HepG2 (cell line): ENCODE data around the gene TBC1D25. TPM values are rescaled to one million over a fixed set of nuclear protein-coding genes. Genes with fewer than 3 reads are reported as not detected.
A peak's percentile ranks its signal among the peaks of the same experiment; 100 is the strongest.

Experiments used
- ATF7-NPFF ChIP-seq: sonication (generic); formaldehyde crosslinking; IDR thresholded peaks from 2 replicates; pipeline ENCODE4 v1.8.1; 2023; ENCODE audit warnings: mild to moderate bottlenecking, low read depth, missing genetic modification reagents, moderate library complexity
- CENPX ChIP-seq: sonication (generic); formaldehyde crosslinking; IDR thresholded peaks from 2 replicates; pipeline ENCODE4 v1.9.0; 2021; ENCODE audit warnings: mild to moderate bottlenecking, missing genetic modification reagents, moderate library complexity
- GABPB1 ChIP-seq: IDR thresholded peaks from 2 replicates; pipeline ENCODE4 v1.6.1; 2016; ENCODE audit warnings: mild to moderate bottlenecking, missing genetic modification reagents, moderate library complexity, missing compliant biosample characterization
- HHEX ChIP-seq: IDR thresholded peaks from 2 replicates; pipeline ENCODE4 v1.6.1; 2016; ENCODE audit warnings: control low read depth
- KDM6A ChIP-seq: IDR thresholded peaks from 2 replicates; pipeline ENCODE4 v1.6.1; 2016; ENCODE audit warnings: low read depth
- MAFK ChIP-seq, 2 experiments: IDR thresholded peaks in 1 of 2; conservative IDR thresholded peaks in 1 of 2; 2 replicates each; pipeline ENCODE4 v1.6.1; 2011; ENCODE audit warnings: improper control_type of control experiment in 2 of 2, low read length in 2 of 2
- PCBP1 ChIP-seq: fragments of 200-400 bp; formaldehyde crosslinking; IDR thresholded peaks from 2 replicates; pipeline ENCODE4 v1.6.1; 2017; ENCODE audit warnings: mild to moderate bottlenecking, low read depth, low read length, borderline replicate concordance
- PHF20 ChIP-seq: sonication (generic); formaldehyde crosslinking; IDR thresholded peaks from 2 replicates; pipeline ENCODE4 v1.5.0; 2020; ENCODE audit warnings: mild to moderate bottlenecking, missing genetic modification reagents
- RFX1 ChIP-seq: fragments of 450-650 bp; IDR thresholded peaks from 2 replicates; pipeline ENCODE4 v1.6.1; 2017
- SIN3A ChIP-seq: IDR thresholded peaks from 2 replicates; pipeline ENCODE4 v1.6.1; 2011; ENCODE audit warnings: low read depth, mild to moderate bottlenecking, control low read depth, low read length, borderline replicate concordance
- ZC3H4 ChIP-seq: sonication (generic); formaldehyde crosslinking; IDR thresholded peaks from 2 replicates; pipeline ENCODE4 v1.4.0; 2020; ENCODE audit warnings: missing genetic modification reagents, borderline replicate concordance
- ZFP82 ChIP-seq: sonication (generic); formaldehyde crosslinking; IDR thresholded peaks from 2 replicates; pipeline ENCODE4 v1.5.1; 2020; ENCODE audit warnings: mild to moderate bottlenecking, missing genetic modification reagents, borderline replicate concordance
- ZNF136 ChIP-seq: sonication (generic); formaldehyde crosslinking; IDR thresholded peaks from 2 replicates; pipeline ENCODE4 v1.8.1; 2022; ENCODE audit warnings: low read depth, mild to moderate bottlenecking, moderate library complexity, missing genetic modification reagents
- ZNF225 ChIP-seq: sonication (generic); formaldehyde crosslinking; IDR thresholded peaks from 2 replicates; pipeline ENCODE4 v1.4.0; 2020; ENCODE audit warnings: mild to moderate bottlenecking, missing genetic modification reagents
- ZNF232 ChIP-seq: sonication (generic); formaldehyde crosslinking; IDR thresholded peaks from 2 replicates; pipeline ENCODE4 v1.4.0; 2020; ENCODE audit warnings: missing genetic modification reagents, borderline replicate concordance
- ZNF263 ChIP-seq: sonication (generic); formaldehyde crosslinking; IDR thresholded peaks from 2 replicates; pipeline ENCODE4 v1.4.0; 2020; ENCODE audit warnings: missing genetic modification reagents
- ZNF674 ChIP-seq: sonication (generic); formaldehyde crosslinking; IDR thresholded peaks from 2 replicates; pipeline ENCODE4 v1.5.0; 2020; ENCODE audit warnings: low read depth, mild to moderate bottlenecking, missing genetic modification reagents
- ZNF709 ChIP-seq: sonication (generic); formaldehyde crosslinking; IDR thresholded peaks from 2 replicates; pipeline ENCODE4 v1.5.0; 2020; ENCODE audit warnings: mild to moderate bottlenecking, missing genetic modification reagents
- ZNF724P ChIP-seq: sonication (generic); formaldehyde crosslinking; IDR thresholded peaks from 2 replicates; pipeline ENCODE4 v1.8.0; 2022; ENCODE audit warnings: missing genetic modification reagents, borderline replicate concordance
- polyA plus RNA-seq, 8 experiments: library from polyadenylated mRNA; depleted of rRNA in 3 of 8; stranded (reverse) in 7 of 8; unstranded in 1 of 8; fragments of >200 nt; fragmentation: Illumina TruSeq in 4 of 8; extraction: Trizol in 4 of 8; gene quantifications; 2 replicates each; pipeline versions ENCODE4 v1.2.1 to v1.2.3, GENCODE V29; 2011 to 2016; ENCODE audit warnings: low read depth in 4 of 8, missing spikeins in 1 of 8, mixed read lengths in 1 of 8; ENCODE audit not compliant: insufficient read depth in 1 of 8
- total RNA-seq, 5 experiments: library from RNA; depleted of rRNA; stranded (reverse); fragments of >200 nt; fragmentation: Illumina TruSeq; extraction: Trizol; gene quantifications; 2 replicates each; pipeline ENCODE4 v1.2.3, GENCODE V29; 2016; ENCODE audit warnings: low read depth in 1 of 5
- TF ChIP-seq, protein P1 (sequence below): sonication (generic); formaldehyde crosslinking; IDR thresholded peaks from 2 replicates; pipeline ENCODE4 v1.4.0; 2020; ENCODE audit warnings: missing genetic modification reagents, borderline replicate concordance
- TF ChIP-seq, protein P2 (sequence below): IDR thresholded peaks from 2 replicates; pipeline ENCODE4 v1.6.1; 2016; ENCODE audit warnings: low read depth, borderline replicate concordance
- TF ChIP-seq, protein P3 (sequence below): sonication (generic); formaldehyde crosslinking; conservative IDR thresholded peaks from 2 replicates; pipeline ENCODE4 v1.4.0; 2020; ENCODE audit warnings: missing genetic modification reagents

The TBC1D25 gene
- total and polyA plus RNA-seq, 2 of the 13 experiments (the other 11 are each of a cell fraction or from before 2014, with no cell fraction given) = 3.5 to 4.7 TPM

DNA sequence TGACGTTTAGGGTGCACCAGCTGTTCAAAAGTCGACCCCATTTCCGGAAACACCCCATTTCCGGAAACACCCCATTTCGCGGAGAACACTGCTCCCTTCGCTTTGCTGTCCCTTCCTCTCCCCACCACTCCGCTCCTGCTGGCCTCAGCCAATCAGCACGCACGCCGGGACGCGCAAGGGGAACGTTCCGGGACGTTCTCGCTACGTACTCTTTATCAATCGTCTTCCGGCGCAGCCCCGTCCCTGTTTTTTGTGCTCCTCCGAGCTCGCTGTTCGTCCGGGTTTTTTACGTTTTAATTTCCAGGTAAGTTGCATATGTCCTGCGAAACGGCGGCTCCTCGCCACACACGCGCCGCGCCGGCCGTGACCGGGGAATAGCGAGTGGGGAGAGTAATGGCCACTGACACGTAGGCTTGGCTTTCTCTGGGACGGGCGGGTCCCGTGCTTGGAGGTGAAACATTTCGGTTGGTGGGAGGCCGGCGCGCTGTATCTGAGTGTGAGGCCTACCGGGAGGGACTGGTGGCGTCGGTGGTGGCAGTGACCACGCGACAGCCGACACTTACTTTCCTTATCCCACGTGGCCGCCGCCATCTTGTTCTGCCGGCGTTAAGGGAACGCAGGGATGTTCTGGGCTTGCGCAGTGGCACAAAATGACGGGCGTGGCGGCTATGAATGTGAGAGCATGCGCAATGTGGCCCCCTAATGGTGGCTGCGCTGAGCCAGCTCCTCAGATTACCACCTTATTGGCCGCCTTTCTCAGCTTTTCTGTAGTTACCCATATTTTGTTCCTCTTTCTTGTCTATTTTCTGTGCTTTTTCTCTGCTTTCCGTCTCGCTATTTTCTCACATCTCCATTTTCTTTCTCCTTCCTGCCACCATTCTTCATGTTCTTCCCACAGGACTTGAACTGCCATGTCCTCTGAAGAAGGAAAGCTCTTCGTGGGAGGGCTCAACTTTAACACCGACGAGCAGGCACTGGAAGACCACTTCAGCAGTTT lies 35.1 kb downstream of the TBC1D25 start, which contains the start of gene RBM3 (continued):
- TF ChIP-seq, protein P1, sequence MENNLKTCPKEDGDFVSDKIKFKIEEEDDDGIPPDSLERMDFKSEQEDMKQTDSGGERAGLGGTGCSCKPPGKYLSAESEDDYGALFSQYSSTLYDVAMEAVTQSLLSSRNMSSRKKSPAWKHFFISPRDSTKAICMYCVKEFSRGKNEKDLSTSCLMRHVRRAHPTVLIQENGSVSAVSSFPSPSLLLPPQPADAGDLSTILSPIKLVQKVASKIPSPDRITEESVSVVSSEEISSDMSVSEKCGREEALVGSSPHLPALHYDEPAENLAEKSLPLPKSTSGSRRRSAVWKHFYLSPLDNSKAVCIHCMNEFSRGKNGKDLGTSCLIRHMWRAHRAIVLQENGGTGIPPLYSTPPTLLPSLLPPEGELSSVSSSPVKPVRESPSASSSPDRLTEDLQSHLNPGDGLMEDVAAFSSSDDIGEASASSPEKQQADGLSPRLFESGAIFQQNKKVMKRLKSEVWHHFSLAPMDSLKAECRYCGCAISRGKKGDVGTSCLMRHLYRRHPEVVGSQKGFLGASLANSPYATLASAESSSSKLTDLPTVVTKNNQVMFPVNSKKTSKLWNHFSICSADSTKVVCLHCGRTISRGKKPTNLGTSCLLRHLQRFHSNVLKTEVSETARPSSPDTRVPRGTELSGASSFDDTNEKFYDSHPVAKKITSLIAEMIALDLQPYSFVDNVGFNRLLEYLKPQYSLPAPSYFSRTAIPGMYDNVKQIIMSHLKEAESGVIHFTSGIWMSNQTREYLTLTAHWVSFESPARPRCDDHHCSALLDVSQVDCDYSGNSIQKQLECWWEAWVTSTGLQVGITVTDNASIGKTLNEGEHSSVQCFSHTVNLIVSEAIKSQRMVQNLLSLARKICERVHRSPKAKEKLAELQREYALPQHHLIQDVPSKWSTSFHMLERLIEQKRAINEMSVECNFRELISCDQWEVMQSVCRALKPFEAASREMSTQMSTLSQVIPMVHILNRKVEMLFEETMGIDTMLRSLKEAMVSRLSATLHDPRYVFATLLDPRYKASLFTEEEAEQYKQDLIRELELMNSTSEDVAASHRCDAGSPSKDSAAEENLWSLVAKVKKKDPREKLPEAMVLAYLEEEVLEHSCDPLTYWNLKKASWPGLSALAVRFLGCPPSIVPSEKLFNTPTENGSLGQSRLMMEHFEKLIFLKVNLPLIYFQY = no peak
- TF ChIP-seq ZNF709 (CRISPR knock-in tag) = 0 out of 2 replicates have a peak, but pooled peaks have one; percentile 42
- TF ChIP-seq ZNF263 (CRISPR knock-in tag) = no peak
- TF ChIP-seq ZNF724P (CRISPR knock-in tag) = no peak
- peak; percentile 93 for TF ChIP-seq GABPB1
- no peak for TF ChIP-seq PCBP1
- TF ChIP-seq ZNF136 (CRISPR knock-in tag) = 0 out of 2 replicates have a peak, but pooled peaks have one; percentile 36
- TF ChIP-seq PHF20 (CRISPR knock-in tag) = peak; percentile 96
- no peak for TF ChIP-seq ZNF232 (CRISPR knock-in tag)
- TF ChIP-seq RFX1 = no peak
- TF ChIP-seq KDM6A = no peak
- peak; percentile 83; the same call in 1 of the 2 replicates for TF ChIP-seq SIN3A
- no peak for TF ChIP-seq ZNF674
- peak; percentile 94; the same call in 1 of the 2 replicates for TF ChIP-seq ZC3H4 (CRISPR knock-in tag)
- TF ChIP-seq CENPX = no peak
- TF ChIP-seq, protein P2, sequence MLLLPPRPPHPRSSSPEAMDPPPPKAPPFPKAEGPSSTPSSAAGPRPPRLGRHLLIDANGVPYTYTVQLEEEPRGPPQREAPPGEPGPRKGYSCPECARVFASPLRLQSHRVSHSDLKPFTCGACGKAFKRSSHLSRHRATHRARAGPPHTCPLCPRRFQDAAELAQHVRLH (CRISPR knock-in tag) = no peak
- no peak; the same call in 1 of the 2 replicates for TF ChIP-seq ZNF225
- TF ChIP-seq, protein P3, sequence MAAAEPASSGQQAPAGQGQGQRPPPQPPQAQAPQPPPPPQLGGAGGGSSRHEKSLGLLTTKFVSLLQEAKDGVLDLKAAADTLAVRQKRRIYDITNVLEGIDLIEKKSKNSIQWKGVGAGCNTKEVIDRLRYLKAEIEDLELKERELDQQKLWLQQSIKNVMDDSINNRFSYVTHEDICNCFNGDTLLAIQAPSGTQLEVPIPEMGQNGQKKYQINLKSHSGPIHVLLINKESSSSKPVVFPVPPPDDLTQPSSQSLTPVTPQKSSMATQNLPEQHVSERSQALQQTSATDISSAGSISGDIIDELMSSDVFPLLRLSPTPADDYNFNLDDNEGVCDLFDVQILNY = no peak
- TF ChIP-seq MAFK (conservative IDR thresholded peaks at IDR 0.05 in 1 of 2, IDR thresholded peaks at IDR 0.05 in 1 of 2; ENCODE audit: low read length in 2 of 2) = no peak
- no peak for TF ChIP-seq ATF7-NPFF (CRISPR knock-in tag)
- TF ChIP-seq ZFP82 (CRISPR knock-in tag) = no peak
- no peak for TF ChIP-seq HHEX (CRISPR knock-in tag)
